Suppressor macrophage (primary cell): Measurements from ENCODE around the gene CC2D2A.
"Not testable (repeated sequence)": the region's sequence is repeated elsewhere in the genome, so short reads cannot be mapped to it uniquely, and the experiment has no call there.

Experiments used
- DNase-seq, 4 experiments: peaks; one replicate each; pipeline ENCODE4 v3.0.0-alpha.2; 2020 to 2022

CC2D2A gene

DNA sequence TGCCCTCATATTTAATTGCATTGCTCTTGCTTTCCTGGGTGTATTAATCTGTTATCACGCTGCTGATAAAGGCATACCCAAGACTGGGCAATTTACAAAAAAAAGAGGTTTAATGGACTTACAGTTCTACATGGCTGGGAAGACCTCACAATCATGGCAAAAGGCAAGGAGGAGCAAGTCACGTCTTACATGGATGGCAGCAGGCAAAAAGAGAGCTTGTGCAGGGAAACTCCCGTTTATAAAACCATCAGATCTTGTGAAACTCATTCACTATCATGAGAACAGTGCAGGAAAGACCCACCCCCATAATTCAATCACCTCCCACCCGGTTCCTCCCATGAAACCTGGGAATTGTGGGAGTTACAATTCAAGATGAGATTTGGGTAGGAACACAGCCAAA, 48.0 kb downstream of the CC2D2A start:
- DNase-seq = not testable (repeated sequence)

DNA sequence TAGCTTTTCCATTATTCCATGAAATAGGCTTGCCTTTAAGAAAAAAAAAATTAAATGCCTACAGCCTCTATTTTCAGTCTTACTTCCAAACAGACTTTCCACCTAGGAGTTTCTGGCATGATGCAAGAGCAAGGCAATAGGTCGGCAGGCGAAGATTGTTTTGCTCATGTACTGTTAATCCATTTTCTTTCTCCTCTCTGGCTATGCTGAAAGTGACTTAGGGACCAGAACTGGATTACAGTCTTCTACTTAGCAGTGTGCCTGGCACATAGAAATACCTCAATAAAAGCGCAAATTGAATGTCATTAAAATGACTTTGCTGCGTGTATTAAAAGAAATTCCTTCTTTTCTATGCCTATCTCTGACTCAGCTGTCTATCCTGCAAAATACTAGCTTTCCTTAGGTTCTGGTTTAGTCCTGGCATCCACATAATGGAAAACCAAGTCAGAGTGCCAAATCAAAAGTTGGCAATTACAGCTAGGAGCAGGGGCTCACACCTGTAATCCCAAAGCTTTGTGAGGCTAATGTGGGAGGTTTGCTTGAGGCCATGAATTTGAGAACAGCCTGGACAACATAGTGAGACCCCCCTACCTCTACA, 51.9 kb downstream of the CC2D2A start:
- DNase-seq = no peak

GRCh38 chr4:15525080-15525479, 55.4 kb downstream of the CC2D2A start:
- no peak for DNase-seq

DNA sequence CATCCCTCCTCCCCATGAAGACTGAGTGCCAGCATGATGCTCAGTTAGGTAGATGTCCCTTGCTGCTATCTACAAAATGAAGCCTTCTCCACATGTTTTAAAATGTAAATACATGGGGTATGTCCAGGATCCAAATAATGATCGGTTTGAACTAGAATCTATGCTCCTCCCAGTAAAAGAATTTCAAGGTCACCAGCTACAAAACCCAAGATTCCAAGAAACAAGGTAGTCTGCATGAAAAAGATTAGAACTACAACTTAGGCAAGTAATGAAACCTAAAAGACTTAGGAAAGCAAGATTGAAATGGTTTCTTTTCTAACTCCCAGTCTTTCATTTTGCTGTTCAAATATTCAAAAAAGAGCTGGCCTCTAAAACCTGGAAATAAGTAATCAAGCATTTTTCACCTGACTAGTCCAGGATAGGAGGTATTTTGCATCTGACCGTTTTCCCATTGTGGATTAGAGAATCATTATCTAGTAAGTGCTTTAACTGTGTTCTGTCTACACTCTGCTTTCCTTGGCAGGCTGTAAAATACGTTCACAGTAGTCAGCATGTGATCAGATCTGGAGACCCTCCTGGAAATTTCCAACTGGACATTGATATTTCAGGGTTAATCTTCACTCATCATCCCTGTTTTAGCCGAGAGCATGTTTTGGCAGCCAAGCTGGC, 57.4 kb downstream of the CC2D2A start:
- DNase-seq = no peak

- no peak for DNase-seq
Measured at GRCh38 chr4:15531792-15532191, 62.1 kb downstream of the CC2D2A start.

DNA sequence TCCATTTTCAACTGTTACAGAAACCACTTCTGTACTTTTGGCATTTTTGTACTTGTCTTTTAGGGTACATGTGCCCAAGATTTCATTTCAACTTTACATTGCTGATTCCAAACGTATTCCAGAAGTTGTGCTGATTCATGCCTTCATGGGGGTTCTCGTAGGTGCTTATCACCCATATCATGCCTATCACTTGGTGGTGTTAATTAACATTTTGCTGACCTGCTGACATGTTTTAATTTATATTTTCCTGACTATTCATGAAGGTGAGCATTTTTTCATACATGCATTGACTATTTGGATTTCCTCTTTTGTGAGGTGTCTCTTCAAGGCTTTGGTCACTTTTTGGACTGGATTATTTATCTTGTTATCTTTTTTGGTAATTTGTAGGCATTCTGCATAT, 64.1 kb downstream of the CC2D2A start:
- no peak for DNase-seq

DNA sequence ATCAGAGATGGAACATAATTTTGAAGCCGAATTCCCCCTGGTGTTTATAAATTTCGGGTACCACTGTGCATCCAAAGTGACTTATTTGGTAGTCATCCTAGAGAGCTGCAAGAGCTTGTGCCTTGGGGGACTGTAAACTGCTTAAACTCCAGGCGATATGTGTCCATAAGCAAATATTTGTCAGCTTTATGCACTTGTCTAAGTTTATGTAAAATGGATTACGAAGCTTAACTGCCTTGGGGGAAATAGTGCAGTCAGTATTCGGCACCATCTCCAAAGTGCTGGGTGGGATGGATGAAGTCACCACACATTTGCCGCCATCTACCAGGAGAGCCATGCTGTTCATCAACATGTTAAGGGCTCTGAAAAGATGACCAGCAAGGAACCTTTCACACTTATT, 65.9 kb downstream of the CC2D2A start:
- no peak for DNase-seq

DNA sequence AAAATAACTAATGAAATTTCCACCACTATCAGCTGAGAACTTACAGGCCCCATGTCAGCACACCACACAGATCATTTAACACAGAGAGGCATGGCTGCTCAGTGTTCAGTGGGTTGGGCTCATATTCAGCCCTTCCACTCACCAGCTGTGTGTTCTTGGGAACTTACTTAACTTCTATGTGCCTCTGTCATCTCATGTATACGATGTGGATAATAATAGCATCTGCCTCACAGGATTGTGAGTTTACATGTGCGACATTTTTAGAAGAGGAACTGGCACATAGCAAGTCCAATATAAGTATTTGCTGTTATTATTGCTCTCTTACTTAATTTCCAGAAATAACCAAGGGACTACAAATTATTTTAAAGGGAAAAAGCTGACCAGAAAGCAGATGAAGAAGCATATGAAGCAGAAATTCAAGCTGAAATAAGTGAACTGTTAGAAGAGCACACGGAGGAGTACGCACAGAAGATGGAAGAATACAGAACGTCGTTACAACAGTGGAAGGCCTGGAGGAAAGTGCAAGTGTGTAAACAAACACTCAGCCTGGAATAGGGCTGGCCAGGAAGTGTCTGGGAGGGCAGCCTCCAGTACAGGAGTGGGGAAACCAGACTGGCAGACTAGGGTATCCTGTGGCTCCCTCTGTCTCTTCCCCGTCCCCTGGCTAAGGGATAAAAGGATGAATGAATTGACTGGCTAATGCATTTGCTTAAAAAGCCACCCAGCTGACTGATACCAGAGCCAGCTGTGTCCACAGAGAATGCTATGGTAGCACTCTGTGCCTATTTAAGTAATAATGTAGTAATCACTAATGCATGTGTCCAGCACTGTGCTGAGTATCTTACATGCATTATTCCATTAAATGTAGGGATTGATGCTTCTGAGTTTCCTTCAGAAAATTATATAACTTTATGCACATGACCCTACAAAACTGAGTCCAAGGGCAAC, 67.1 kb downstream of the CC2D2A start:
- peak in 2 of 4 experiments; percentile 2 to 10 for DNase-seq

GRCh38 chr4:15541941-15542340, 72.3 kb downstream of the CC2D2A start:
- no peak for DNase-seq

DNA sequence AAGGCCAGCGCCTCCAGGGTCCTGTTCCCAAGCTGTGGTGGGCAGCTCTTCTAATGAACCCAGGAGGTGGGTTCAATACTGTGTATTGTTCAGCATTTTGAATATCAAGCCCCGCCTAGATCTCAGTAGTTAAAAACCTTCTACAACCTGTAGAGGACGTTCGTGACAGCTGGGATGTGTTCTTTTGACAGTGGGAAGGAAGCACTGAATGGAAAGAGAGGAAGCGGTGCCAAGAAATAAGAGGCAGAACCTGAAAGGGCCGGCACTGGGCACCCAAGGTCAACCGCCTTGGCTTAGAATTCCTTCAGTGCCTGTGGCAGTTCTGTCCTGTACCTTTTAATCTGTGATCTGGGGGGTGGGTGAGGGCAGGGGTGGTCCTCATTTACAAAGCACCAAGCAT, 73.1 kb downstream of the CC2D2A start:
- no peak for DNase-seq

DNA sequence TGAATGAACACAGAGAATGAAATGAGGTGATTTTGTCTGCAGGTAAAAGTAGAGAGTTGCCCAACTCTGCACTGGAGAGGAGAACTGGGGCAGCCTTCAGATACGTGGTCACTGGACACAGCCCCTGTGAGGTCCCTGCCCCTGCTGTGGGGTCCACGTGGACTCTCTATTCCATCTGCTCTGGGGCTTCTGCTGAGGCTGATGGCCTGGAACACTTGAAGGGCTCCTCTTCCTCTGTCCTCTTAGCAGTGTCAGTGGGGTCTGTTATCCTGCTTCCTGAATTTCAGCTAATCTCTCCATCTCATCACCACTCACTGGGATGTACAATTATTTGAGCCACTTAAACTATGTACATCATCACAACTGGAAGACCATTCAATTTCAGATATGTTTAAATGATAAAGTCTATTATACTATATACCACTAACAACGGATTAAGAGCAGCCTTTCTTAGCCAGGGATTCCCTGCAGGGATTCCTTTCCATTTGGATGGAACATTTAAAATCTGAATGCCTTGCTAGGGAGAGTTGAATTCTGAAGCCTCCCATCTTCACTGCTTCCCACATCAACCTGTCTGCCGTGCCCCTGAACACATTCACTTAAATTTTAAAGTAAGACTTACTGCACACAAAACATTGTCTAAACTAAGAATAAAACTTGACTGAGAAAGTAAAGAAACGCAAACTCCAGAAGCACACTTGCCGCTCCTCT, 74.0 kb downstream of the CC2D2A start:
- DNase-seq = no peak

DNA sequence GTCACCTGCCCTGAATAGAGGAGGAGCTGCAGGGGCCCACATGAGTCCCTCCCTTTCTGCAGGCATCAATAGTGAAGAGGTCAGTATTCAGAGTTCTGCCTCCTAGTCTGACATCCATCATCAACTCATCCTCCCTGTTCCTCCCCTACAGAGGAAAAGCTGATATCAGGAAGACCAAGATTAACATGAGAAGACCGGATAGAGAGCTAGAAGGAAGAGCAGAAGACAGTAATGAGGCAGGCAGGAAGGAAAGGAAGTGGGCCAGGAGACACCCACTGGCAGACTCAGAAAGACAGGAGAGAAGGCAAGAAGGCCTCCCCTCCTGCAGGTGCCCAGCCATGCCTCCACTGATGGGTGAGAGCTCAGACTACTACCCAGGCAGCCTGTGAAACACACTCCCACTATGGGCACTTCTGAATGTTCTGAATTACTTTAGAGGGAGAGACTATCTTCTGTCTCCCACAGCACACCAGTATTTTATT, 74.6 kb downstream of the CC2D2A start:
- DNase-seq = no peak

GRCh38 chr4:15545371-15545770, 75.7 kb downstream of the CC2D2A start:
- DNase-seq = no peak

- no peak for DNase-seq
Measured at GRCh38 chr4:15547392-15547791, 77.7 kb downstream of the CC2D2A start.

GRCh38 chr4:15550491-15550890, 80.8 kb downstream of the CC2D2A start:
- no peak for DNase-seq

- DNase-seq = no peak
Measured at GRCh38 chr4:15551740-15552446, 82.2 kb downstream of the CC2D2A start.

GRCh38 chr4:15552557-15553362, 83.1 kb downstream of the CC2D2A start:
- no peak for DNase-seq

- no peak for DNase-seq
Measured at GRCh38 chr4:15556511-15557092, 86.9 kb downstream of the CC2D2A start.

GRCh38 chr4:15557786-15558550, 88.3 kb downstream of the CC2D2A start:
- no peak for DNase-seq

DNA sequence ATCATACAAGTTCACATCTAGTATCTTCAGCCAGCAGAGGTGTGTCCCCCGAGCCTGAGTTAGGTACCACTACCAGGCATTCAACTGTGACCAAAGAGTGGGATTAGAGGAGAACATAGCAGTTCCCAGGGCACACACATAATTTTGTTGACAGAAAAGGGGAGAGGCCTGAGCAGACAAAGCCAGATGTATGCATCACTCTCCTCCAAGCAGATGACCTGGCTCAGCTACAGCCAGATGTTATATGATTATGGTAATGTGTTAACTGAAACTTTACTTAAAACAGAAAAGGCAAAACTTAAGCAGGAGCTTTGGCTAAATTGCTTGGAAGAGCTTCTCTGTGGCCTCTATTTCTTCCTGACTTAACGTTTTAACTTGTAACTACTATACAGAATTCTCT, 88.9 kb downstream of the CC2D2A start:
- no peak for DNase-seq
